Fibroblast of lung (primary cell): ENCODE data around the gene YIPF4. TPM values are rescaled to one million over a fixed set of nuclear protein-coding genes. Genes with fewer than 3 reads are reported as not detected.

ENCODE experiments used
- DNase-seq, 2 donors: peaks; one replicate each; pipeline versions ENCODE4 v3.0.0 to v3.0.0-alpha.2; 2010; ENCODE audit warnings: low read depth in 2 of 2
- H2AFZ ChIP-seq: 2 replicates; pipeline ENCODE4 v1.5.1; 2012; ENCODE audit warnings: low read length, control low read depth, inconsistent platforms
- H3K27ac ChIP-seq: 2 replicates; pipeline ENCODE4 v1.5.1; 2011; ENCODE audit warnings: low read length, control low read depth; ENCODE audit not compliant: insufficient read depth
- H3K27me3 ChIP-seq: 2 replicates; pipeline ENCODE4 v1.5.1; 2011; ENCODE audit warnings: mild to moderate bottlenecking, low read length; ENCODE audit not compliant: control insufficient read depth, insufficient read depth
- H3K36me3 ChIP-seq: 2 replicates; pipeline ENCODE4 v1.5.1; 2011; ENCODE audit warnings: low read length; ENCODE audit not compliant: control insufficient read depth, insufficient read depth
- H3K4me1 ChIP-seq: 2 replicates; pipeline ENCODE4 v1.5.1; 2011; ENCODE audit warnings: low read length; ENCODE audit not compliant: control insufficient read depth, insufficient read depth; ENCODE audit errors: extremely low read depth
- H3K4me2 ChIP-seq: 2 replicates; pipeline ENCODE4 v1.5.1; 2011; ENCODE audit warnings: low read length, control low read depth; ENCODE audit not compliant: insufficient read depth; ENCODE audit errors: extremely low read depth
- H3K4me3 ChIP-seq, 4 experiments: fragments of 200-600 bp in 1 of 4; sonication (generic) in 1 of 4; replicated peaks in 1 of 4; 2 replicates each; pipeline ENCODE4 v1.5.1; 2011 to 2016; ENCODE audit warnings: low read length in 4 of 4, low read depth in 3 of 4, mild to moderate bottlenecking in 3 of 4, control low read depth in 2 of 4, inconsistent platforms in 1 of 4, mixed read lengths in 1 of 4; ENCODE audit not compliant: insufficient read depth in 1 of 4; ENCODE audit errors: control extremely low read depth in 1 of 4
- H3K79me2 ChIP-seq: 2 replicates; pipeline ENCODE4 v1.5.1; 2012; ENCODE audit warnings: mild to moderate bottlenecking, low read length, inconsistent platforms; ENCODE audit not compliant: control insufficient read depth, insufficient read depth
- H3K9ac ChIP-seq: 2 replicates; pipeline ENCODE4 v1.5.1; 2011; ENCODE audit warnings: mild to moderate bottlenecking, low read length, control low read depth; ENCODE audit not compliant: insufficient read depth
- H3K9me3 ChIP-seq: 2 replicates; pipeline ENCODE4 v1.5.1; 2012; ENCODE audit warnings: low read depth, low read length; ENCODE audit not compliant: control insufficient read depth, insufficient read depth
- H4K20me1 ChIP-seq: 2 replicates; pipeline ENCODE4 v1.5.1; 2011; ENCODE audit warnings: low read length; ENCODE audit not compliant: control insufficient read depth, insufficient read depth; ENCODE audit errors: extremely low read depth
- CTCF ChIP-seq, 2 donors: IDR thresholded peaks in 1 of 2; conservative IDR thresholded peaks in 1 of 2; 1 replicate in 1 of 2; 2 replicates in 1 of 2; pipeline ENCODE4 v1.5.1; 2011 to 2012; ENCODE audit warnings: low read length in 2 of 2, control low read depth in 1 of 2, inconsistent platforms in 1 of 2, low read depth in 1 of 2, mild to moderate bottlenecking in 1 of 2
- EZH2 ChIP-seq: IDR thresholded peaks from 2 replicates; pipeline ENCODE4 v1.5.1; 2012; ENCODE audit warnings: low read length, control low read depth, mild to moderate bottlenecking; ENCODE audit errors: missing control alignments
- polyA plus RNA-seq, 2 donors: library from polyadenylated mRNA; depleted of rRNA in 1 of 2; stranded (reverse) in 1 of 2; unstranded in 1 of 2; fragments of >200 nt; gene quantifications; 2 replicates each; pipeline ENCODE4 v1.2.1, GENCODE V29; 2011 to 2012; ENCODE audit warnings: missing spikeins in 1 of 2
- total RNA-seq: library from RNA; depleted of rRNA; stranded (reverse); fragments of >200 nt; gene quantifications from 2 replicates; pipeline ENCODE4 v1.2.1, GENCODE V29; 2014

YIPF4 gene
- total and polyA plus RNA-seq, 2 donors (not counting 1 experiment from before 2014, with no cell fraction given) = 17.2 to 23.3 TPM

DNA sequence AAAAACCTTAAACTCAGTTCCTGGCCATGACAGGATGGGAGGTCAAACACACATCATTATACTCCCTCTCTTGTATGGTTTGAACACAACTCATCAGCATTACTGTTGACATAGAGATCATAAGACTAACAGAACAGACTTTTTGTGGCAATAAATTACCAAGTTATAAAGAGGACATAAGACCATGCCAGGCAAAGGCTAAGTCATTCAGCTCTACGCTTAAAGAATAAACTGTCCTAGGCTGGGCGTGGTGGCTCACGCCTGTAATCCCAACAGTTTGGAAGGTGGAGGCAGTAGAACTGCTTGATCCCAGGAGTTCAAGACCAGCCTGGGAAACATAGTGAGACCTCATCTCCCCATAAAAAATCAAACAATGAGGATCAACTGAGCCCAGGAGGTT is 29.4 kb upstream of the YIPF4 start:
- Histone ChIP-seq H3K4me1 (no peaks in the 10 kb centered on the region), H3K79me2 (no peaks in the 10 kb centered on the region), H4K20me1 (no peaks in the 10 kb centered on the region), H2AFZ (no peak overlapping the region), H3K4me3 (no peak overlapping the region), H3K27ac (no peak overlapping the region), H3K9ac (no peak overlapping the region), H3K27me3 (no peaks in the 10 kb centered on the region), H3K36me3 (no peaks in the 10 kb centered on the region), H3K4me2 (no peak overlapping the region), H3K9me3 (no peaks in the 10 kb centered on the region)
- DNase-seq = no peak
- TF ChIP-seq CTCF (conservative IDR thresholded peaks at IDR 0.05 in 1 of 2, IDR thresholded peaks at IDR 0.05 in 1 of 2; ENCODE audit: low read depth in 1 of 2, low read length in 2 of 2) (no peak), EZH2 (no peak)

GRCh38 chr2:32249731-32250236 is 27.9 kb upstream of the YIPF4 start:
- no peak for TF ChIP-seq CTCF (conservative IDR thresholded peaks at IDR 0.05 in 1 of 2, IDR thresholded peaks at IDR 0.05 in 1 of 2; ENCODE audit: low read depth in 1 of 2, low read length in 2 of 2)
- no peak for TF ChIP-seq EZH2
- no peaks in the 10 kb centered on the region for H4K20me1 ChIP-seq
- DNase-seq = no peak
- no peak overlapping the region for H3K4me2 ChIP-seq
- no peaks in the 10 kb centered on the region for H3K36me3 ChIP-seq
- H3K4me1 ChIP-seq = no peaks in the 10 kb centered on the region
- H3K4me3 ChIP-seq = no peak overlapping the region
- no peaks in the 10 kb centered on the region for H3K27me3 ChIP-seq
- no peak overlapping the region for H2AFZ ChIP-seq
- H3K79me2 ChIP-seq = no peaks in the 10 kb centered on the region
- H3K9ac ChIP-seq = no peak overlapping the region
- H3K9me3 ChIP-seq = no peaks in the 10 kb centered on the region
- no peak overlapping the region for H3K27ac ChIP-seq

- no peak overlapping the region for H3K9ac ChIP-seq
- no peaks in the 10 kb centered on the region for H3K9me3 ChIP-seq
- no peaks in the 10 kb centered on the region for H3K79me2 ChIP-seq
- no peak overlapping the region for H3K4me2 ChIP-seq
- H3K36me3 ChIP-seq = no peaks in the 10 kb centered on the region
- no peak for DNase-seq
- TF ChIP-seq CTCF (conservative IDR thresholded peaks at IDR 0.05 in 1 of 2, IDR thresholded peaks at IDR 0.05 in 1 of 2; ENCODE audit: low read depth in 1 of 2, low read length in 2 of 2) (no peak), EZH2 (no peak)
- H3K27me3 ChIP-seq = no peaks in the 10 kb centered on the region
- H4K20me1 ChIP-seq = no peaks in the 10 kb centered on the region
- no peak overlapping the region for H2AFZ ChIP-seq
- no peaks in the 10 kb centered on the region for H3K4me1 ChIP-seq
- H3K4me3 ChIP-seq = no peak overlapping the region
- H3K27ac ChIP-seq = no peak overlapping the region
Measured at GRCh38 chr2:32250290-32250689, 27.4 kb upstream of the YIPF4 start.
